Urothelium cell line (cell line): Measurements from ENCODE around the gene PSD4.

Source experiments
- DNase-seq: peaks from one replicate; pipeline ENCODE4 v3.0.0; 2011; ENCODE audit warnings: low spot score, mixed read lengths
- FAIRE-seq: peaks from 2 replicates; lab custom pipeline; 2011; peaks lifted over from hg19 to GRCh38; lab: Jason Lieb, UNC

PSD4 gene

GRCh38 chr2:113141451-113141850, 32.3 kb upstream of the PSD4 start:
- no peak for DNase-seq
- FAIRE-seq: peak; percentile 66

- DNase-seq (no peak), FAIRE-seq (no peak)
Observed at GRCh38 chr2:113142290-113142689, 31.5 kb upstream of the PSD4 start.

- DNase-seq (no peak), FAIRE-seq (no peak)
Observed at GRCh38 chr2:113144259-113144658, 29.5 kb upstream of the PSD4 start.

DNA sequence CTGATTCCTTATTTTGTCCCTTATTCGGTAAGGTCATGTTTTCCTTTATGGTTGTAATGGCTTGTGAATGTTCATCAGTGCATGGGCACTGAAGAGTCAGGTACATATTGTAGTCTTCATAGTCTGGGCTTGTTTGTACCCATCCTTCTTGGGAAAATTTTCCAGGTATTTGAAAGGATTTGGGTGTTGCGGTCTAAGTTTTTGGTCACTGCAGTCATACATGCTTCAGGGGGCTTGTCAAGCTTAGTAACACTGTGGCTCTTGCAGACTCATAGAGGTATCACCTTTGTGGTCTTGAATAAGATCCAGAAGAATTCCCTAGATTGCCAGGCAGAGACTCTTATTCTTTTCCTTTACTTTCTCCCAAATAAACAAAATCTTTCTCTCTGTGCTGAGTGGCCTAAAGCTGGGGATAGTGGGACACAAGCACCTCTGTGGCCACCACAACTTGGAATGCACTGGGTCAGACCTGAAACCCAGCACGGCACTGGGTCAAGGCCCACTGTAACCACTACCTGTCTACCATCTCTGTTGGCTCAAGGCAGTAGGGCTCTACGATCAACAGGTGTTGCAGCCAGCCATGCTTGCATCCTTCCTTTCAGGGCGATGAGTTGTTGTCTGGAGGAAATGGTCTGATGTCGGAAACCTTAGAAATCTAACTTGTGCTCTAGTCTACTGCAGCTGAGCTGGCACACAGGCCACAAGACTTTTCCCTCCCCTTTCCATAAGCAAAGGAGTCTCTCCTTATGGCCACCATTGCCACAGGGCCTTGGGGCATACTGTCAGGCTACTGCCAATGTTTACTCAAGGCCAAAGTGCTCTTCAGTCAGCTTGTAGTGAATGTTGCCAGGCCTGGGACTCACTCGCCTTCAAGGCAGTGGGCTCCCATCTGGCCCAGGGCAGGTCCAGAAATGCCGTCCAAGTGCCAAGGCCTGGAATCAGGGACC, 24.9 kb upstream of the PSD4 start:
- no peak for FAIRE-seq
- no peak for DNase-seq

- DNase-seq (no peak), FAIRE-seq (no peak)
Observed at GRCh38 chr2:113149553-113150257, 24.1 kb upstream of the PSD4 start.

- DNase-seq: no peak
- FAIRE-seq: no peak
Observed at GRCh38 chr2:113150258-113150601, 23.5 kb upstream of the PSD4 start.

DNA sequence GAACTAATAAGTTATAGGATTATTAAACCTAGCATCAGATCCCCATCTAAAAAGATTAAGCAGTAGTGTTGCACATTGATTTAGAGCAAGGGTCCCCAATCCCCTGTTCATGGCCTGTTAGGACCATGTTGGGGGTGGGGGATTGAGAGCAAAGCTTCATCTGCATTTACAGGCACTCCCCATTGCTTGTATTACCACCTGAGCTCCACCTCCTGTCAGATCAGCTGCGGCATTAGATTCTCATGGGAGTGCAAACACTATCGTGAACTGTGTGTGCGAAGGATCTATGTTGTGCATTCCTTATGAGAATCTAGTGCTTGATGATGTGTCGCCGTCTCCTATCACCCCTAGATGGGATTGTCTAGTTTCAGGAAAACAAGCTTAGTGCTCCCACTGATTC, 18.4 kb upstream of the PSD4 start:
- FAIRE-seq: no peak
- no peak for DNase-seq

DNA sequence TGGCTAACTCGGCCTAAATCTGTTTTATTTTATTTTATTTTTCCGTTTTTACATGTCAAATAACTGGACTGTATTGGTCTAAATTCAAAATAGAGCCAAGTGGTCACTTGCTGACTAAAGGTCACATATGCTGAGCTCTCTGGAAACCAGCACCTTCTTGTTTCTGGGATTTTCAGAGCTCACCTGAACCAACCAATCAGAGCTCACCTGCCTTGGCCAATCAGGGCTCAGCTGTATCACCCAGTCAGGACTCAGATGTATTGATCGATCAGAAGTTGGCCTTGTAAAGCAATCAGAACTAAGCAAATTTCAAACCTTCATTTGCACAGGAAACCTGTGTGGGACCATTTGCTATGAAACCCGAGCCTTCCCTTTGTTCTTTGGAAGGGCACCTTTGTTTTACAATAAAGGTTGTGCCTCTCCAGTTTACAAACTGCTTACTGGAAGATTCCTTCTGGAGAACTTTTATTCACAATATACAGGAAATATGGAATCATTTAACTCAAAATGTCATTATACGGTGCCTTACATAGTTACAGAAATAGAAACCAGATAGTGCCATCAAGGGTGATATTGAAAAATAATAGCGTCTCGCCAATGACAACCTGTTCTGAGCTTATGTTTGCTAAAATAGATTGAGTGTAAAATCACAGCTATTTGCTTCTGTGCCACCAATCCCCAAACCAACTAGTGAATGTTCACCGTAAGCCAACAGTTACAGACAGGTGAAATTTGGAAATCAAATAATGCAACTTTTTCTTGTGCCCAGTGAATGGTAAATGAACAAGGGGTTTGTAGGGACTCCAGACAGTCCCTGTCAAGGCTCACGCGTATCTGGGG, 17.3 kb upstream of the PSD4 start:
- DNase-seq (no peak), FAIRE-seq (no peak)

- DNase-seq (peak; percentile 86), FAIRE-seq (no peak)
Observed at GRCh38 chr2:113157118-113157896, 16.5 kb upstream of the PSD4 start.

DNA sequence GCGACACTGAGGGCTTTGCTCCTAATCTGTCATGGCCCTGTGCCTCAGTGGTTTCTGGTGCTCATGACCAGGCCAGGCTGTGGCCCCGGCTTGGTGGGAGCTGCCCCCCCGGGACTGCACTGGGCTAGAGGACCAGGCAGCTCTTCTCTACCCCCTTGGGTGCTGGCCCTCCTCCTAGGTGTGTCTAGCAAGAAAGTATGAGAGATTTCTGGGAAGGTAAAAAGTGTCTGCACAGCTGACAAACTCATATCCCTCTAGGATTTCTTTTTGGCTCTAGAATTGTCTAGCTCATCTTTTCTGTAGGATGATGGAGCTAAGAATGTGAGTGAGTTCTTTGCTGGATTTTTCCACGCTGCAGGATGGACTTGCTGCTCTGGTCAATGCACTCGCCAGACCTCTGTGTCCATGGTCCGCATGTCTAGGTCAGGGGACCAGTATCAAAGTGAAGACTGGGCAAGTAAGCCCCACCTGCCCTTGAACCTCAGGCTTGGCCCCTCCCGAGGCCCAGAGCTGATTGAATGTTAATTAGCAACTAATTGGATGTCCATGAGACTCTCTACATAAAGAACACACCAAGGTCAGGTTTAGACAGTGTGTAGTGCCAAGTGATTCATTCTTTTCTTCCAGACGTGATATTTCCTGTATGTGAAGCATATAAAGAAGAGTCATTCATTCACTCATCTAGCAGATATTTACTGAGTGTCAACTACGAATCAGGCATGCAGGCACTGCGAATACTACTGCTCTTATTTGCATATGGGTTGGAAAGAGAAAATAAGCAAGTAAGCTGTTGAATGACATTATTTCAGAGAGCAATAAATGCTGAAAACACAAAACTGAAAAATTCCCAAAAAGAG, 15.6 kb upstream of the PSD4 start:
- peak; percentile 44 for DNase-seq
- no peak for FAIRE-seq

DNA sequence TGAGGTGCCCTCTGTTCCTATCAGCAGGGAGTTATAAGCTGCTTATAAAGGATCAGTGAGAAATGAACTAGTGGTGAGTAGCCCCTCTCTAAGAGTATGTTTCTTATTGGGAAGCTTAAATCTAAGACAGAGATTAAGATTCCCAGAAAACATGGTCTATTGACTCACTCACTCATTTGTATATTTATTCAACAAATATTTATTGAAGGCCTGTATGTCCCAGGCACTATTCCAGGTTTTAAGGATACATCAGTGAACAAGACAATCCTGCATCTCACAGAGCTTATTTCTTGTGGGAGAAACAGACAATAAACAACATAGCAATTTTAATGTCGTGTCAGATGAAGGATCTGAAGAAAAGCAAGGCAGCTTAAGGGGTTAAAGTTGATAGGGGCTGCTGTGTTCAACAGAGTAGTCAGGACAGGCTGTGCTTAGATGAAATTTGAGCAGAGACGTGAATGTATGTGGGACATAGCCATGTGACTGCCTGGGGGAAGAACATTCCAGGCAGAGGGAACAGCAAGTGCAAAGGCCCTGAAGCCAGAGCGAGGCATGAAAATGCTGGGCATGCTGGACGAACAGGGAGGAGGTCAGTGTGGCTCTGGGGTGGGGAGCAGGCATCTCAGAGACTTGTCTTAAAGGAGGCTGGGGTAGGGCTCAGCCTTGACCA, 14.8 kb upstream of the PSD4 start:
- FAIRE-seq (peak; percentile 55), DNase-seq (no peak)

DNA sequence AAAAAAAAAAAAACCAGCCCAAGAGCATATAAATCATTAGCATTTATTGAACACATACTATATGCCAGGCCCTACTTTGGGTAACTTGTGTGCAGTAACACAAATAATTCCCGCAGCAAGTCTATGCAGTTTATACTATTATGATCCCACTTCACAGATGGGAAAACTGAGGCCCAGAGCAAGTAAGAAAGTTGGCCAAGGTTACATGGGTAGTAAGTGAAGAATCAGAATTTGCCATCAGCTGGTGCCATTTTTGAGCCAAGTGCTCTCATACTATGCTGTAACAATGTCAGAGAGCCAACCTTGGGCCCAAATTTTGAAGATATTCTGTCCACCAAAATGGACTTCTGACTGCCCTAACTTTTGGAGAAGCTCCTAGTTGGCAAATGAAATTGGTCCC, 13.5 kb upstream of the PSD4 start:
- DNase-seq (no peak), FAIRE-seq (no peak)

GRCh38 chr2:113160962-113161361, 12.8 kb upstream of the PSD4 start:
- FAIRE-seq (no peak), DNase-seq (no peak)

GRCh38 chr2:113162173-113162572, 11.6 kb upstream of the PSD4 start:
- FAIRE-seq (no peak), DNase-seq (no peak)

DNA sequence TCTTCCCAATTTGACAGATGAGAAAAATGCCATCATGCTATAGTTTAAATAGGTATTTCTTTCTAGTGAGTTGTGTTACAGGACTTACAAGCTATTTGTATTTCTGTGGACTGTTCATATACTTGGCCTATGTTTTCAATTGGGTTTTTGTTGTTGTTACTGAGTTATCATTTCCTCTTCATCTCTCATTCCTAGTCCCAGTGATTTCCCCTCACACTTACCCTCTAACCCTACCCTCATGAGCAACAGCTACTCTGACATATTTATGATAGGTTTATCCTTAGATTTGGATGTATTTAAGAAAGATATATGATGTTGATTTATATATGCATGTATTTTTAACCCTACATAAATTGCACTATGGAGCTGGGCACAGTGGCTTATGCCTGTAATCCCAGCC, 10.9 kb upstream of the PSD4 start:
- DNase-seq: no peak
- no peak for FAIRE-seq

- FAIRE-seq (no peak), DNase-seq (no peak)
Observed at GRCh38 chr2:113164215-113164929, 9.4 kb upstream of the PSD4 start.

DNA sequence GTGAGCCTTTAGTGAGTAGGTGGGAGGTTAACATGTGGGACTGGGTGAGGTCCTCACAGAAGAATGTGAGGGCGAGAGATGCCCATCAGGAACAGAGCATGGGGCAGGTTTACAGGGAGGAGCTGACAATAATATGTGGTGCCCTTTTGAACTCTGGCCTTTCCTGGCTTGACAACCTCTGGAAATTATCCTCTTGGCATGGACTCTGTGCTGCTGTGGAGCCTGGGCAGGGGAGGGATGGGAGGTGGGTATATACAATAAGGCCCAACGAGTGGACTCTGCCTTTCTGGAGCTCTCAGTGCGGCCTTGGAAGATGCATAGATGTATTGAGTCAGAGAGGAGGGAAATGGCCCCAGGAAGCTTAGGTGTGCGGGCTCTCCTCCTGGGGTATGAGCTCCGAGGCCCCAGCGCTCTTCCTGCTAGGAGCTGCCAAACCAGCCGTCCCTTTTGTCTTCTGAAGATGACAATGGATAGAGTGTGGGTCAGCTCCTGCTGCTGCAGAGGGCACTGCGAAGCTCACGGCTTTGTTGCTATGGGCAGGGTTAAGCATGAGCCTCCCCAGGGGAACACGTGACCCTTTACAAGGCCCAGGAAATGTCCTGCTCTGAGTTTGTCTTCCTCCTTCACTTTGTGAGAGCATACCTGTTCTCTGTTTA, 8.7 kb upstream of the PSD4 start:
- DNase-seq (no peak), FAIRE-seq (no peak)

GRCh38 chr2:113166187-113166645, 7.6 kb upstream of the PSD4 start:
- DNase-seq (no peak), FAIRE-seq (no peak)
